Osteocyte (in vitro differentiated cells): ENCODE measurements around the gene ADCY3. TPM values are rescaled to one million over a fixed set of nuclear protein-coding genes. Genes with fewer than 3 reads are reported as not detected.
A peak's percentile ranks its signal among the peaks of the same experiment; 100 is the strongest.

Experiments
- DNase-seq: peaks from one replicate; pipeline ENCODE4 v3.0.0; 2021; ENCODE audit warnings: mixed read lengths; ENCODE audit not compliant: unreplicated experiment; ENCODE audit errors: extremely low spot score
- H3K27ac Mint-ChIP-seq: one replicate; pipeline ENCODE4 v1.8.0; 2021; ENCODE audit warnings: mild to moderate bottlenecking, mixed read lengths; ENCODE audit not compliant: unreplicated experiment
- H3K27me3 Mint-ChIP-seq: one replicate; pipeline ENCODE4 v1.8.0; 2021; ENCODE audit warnings: mixed read lengths; ENCODE audit not compliant: unreplicated experiment
- H3K36me3 Mint-ChIP-seq: one replicate; pipeline ENCODE4 v1.8.0; 2021; ENCODE audit warnings: mixed read lengths; ENCODE audit not compliant: unreplicated experiment
- H3K4me1 Mint-ChIP-seq: one replicate; pipeline ENCODE4 v1.8.0; 2021; ENCODE audit warnings: mixed read lengths; ENCODE audit not compliant: unreplicated experiment
- H3K4me3 Mint-ChIP-seq: one replicate; pipeline ENCODE4 v1.8.0; 2021; ENCODE audit warnings: mild to moderate bottlenecking, moderate library complexity, mixed read lengths; ENCODE audit not compliant: unreplicated experiment
- H3K9me3 Mint-ChIP-seq: one replicate; pipeline ENCODE4 v1.8.0; 2021; ENCODE audit warnings: mixed read lengths; ENCODE audit not compliant: unreplicated experiment
- CTCF ChIP-seq: fragments of 200-600 bp; sonication (generic); IDR thresholded peaks from 2 replicates; pipeline ENCODE4 v1.5.0; 2021; ENCODE audit warnings: antibody characterized with exemption, mild to moderate bottlenecking, moderate library complexity
- total RNA-seq: library from RNA; stranded (reverse); gene quantifications from 2 replicates; pipeline ENCODE4 v1.2.1, GENCODE V29; 2021

ADCY3 gene
- total RNA-seq, 1 donor from 2014 or later, result 99.9 TPM

GRCh38 chr2:24888177-24888576, 31.9 kb downstream of the ADCY3 start:
- H3K27ac Mint-ChIP-seq, result no peak overlapping the region
- H3K27me3 Mint-ChIP-seq, result no peaks in the 10 kb centered on the region
- H3K4me3 Mint-ChIP-seq, result no peak overlapping the region

GRCh38 chr2:24887307-24887874, 32.6 kb downstream of the ADCY3 start:
- H3K4me1 Mint-ChIP-seq, result peaks cover 23% of the 10 kb centered on the region
- peaks cover 2% of the 10 kb centered on the region for H3K9me3 Mint-ChIP-seq
- no peak for TF ChIP-seq CTCF
- no peaks in the 10 kb centered on the region for H3K27me3 Mint-ChIP-seq
- peaks cover 10% of the 10 kb centered on the region for H3K36me3 Mint-ChIP-seq
- no peak for DNase-seq
- no peak overlapping the region for H3K27ac Mint-ChIP-seq
- no peak overlapping the region for H3K4me3 Mint-ChIP-seq

More at GRCh38 chr2:24888177-24888576, 31.9 kb downstream of the ADCY3 start:
- no peak for TF ChIP-seq CTCF
- no peak for DNase-seq
- H3K4me1 Mint-ChIP-seq, result peaks cover 23% of the 10 kb centered on the region
- peaks cover 2% of the 10 kb centered on the region for H3K9me3 Mint-ChIP-seq
- peaks cover 10% of the 10 kb centered on the region for H3K36me3 Mint-ChIP-seq

GRCh38 chr2:24886691-24887304, 33.2 kb downstream of the ADCY3 start:
- DNase-seq, result no peak
- Mint-ChIP-seq H3K27me3 (no peaks in the 10 kb centered on the region), H3K9me3 (peaks cover 2% of the 10 kb centered on the region), H3K4me3 (no peak overlapping the region), H3K36me3 (peaks cover 14% of the 10 kb centered on the region), H3K4me1 (peaks cover 23% of the 10 kb centered on the region), H3K27ac (peak overlapping the region; percentile 33)
- TF ChIP-seq CTCF, result no peak

- DNase-seq, result no peak
- Mint-ChIP-seq H3K36me3 (peaks cover 12% of the 10 kb centered on the region), H3K4me3 (no peak overlapping the region), H3K4me1 (peaks cover 24% of the 10 kb centered on the region), H3K27ac (no peak overlapping the region), H3K9me3 (no peaks in the 10 kb centered on the region), H3K27me3 (no peaks in the 10 kb centered on the region)
- no peak for TF ChIP-seq CTCF
Observed at GRCh38 chr2:24886126-24886501, 33.9 kb downstream of the ADCY3 start.

- H3K9me3 Mint-ChIP-seq, result no peaks in the 10 kb centered on the region
- H3K4me3 Mint-ChIP-seq, result no peak overlapping the region
- no peak overlapping the region for H3K27ac Mint-ChIP-seq
- no peak for DNase-seq
- H3K4me1 Mint-ChIP-seq, result peaks cover 24% of the 10 kb centered on the region
- no peak for TF ChIP-seq CTCF
- no peaks in the 10 kb centered on the region for H3K27me3 Mint-ChIP-seq
- H3K36me3 Mint-ChIP-seq, result peaks cover 12% of the 10 kb centered on the region
Observed at GRCh38 chr2:24885221-24886125, 34.6 kb downstream of the ADCY3 start.
